ENCODE measurements around the gene FGF11. TPM values are rescaled to one million over a fixed set of nuclear protein-coding genes. Genes with fewer than 3 reads are reported as not detected.

FGF11 gene
- total and polyA plus RNA-seq, 11 donors: 1.6 to 9.6 (median 7.8) TPM

- peaks cover 8 to 71% (median 47%) of the 10 kb centered on the region in 12 donors for H3K4me1 ChIP-seq
- 0 to 2% (median 1%) methylated on average over 27 to 38 of the region's 38 CpGs for WGBS, 4 donors
- H3K36me3 ChIP-seq: no peaks in the 10 kb centered on the region
- peak overlapping the region; percentile 94 to 100 (median 100) for H3K27ac ChIP-seq
- peak overlapping the region; percentile 9 to 85 (median 72) for H3K4me3 ChIP-seq
- DNase-seq (peak; percentile 94 to 97 (median 96)), ATAC-seq (peak; percentile 72 to 82 (median 76))
- H3K9me3 ChIP-seq: no peaks in the 10 kb centered on the region
- peak; percentile 33 to 48 for TF ChIP-seq POLR2A (IDR thresholded peaks at IDR 0.05)
- TF ChIP-seq, protein P1, sequence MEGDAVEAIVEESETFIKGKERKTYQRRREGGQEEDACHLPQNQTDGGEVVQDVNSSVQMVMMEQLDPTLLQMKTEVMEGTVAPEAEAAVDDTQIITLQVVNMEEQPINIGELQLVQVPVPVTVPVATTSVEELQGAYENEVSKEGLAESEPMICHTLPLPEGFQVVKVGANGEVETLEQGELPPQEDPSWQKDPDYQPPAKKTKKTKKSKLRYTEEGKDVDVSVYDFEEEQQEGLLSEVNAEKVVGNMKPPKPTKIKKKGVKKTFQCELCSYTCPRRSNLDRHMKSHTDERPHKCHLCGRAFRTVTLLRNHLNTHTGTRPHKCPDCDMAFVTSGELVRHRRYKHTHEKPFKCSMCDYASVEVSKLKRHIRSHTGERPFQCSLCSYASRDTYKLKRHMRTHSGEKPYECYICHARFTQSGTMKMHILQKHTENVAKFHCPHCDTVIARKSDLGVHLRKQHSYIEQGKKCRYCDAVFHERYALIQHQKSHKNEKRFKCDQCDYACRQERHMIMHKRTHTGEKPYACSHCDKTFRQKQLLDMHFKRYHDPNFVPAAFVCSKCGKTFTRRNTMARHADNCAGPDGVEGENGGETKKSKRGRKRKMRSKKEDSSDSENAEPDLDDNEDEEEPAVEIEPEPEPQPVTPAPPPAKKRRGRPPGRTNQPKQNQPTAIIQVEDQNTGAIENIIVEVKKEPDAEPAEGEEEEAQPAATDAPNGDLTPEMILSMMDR (IDR thresholded peaks at IDR 0.05): no peak
- no peaks in the 10 kb centered on the region for H3K27me3 ChIP-seq
- intact Hi-C loops (cut with DNase I): loop anchor here in 7 of 10 donors (1.0 to 10.0 kb wide), 14 partner anchors 46 to 249 kb away; partner anchors contain the start of genes KCTD11 (in 4 of the 7), FGF11 (in 3 of the 7), TMEM102 (in 3 of the 7) and TMEM256 (in 3 of the 7)
These were observed 44.1 kb downstream of the FGF11 start for GRCh38 chr17:7483255-7484066.

DNA sequence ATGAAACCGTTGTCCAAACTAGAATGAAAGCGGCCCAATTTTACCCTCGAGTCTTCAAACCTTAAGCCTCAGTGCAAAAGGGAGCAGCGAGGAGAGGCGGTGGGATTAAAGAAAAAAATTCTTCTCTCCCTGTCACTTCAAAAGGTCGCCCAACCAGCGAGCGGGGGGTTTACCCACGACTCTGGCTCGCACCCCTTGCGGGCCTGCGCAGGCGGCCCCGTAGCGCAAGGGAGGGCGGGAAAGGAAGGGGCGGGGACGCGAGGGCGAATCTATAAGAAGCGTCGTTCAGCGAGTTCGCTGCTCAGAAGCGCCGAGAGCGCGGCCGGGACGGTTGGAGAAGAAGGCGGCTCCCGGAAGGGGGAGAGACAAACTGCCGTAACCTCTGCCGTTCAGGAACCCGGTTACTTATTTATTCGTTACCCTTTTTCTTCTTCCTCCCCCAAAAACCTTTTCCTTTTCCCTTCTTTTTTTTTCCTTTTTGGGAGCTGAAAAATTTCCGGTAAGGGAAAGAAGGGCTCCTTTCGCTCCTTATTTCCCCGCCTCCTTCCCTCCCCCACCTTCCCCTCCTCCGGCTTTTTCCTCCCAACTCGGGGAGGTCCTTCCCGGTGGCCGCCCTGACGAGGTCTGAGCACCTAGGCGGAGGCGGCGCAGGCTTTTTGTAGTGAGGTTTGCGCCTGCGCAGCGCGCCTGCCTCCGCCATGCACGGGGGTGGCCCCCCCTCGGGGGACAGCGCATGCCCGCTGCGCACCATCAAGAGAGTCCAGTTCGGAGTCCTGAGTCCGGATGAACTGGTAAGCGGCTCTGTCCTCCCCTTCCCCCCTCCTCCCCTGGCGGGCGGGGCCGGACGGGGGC, 45.0 kb downstream of the FGF11 start, which contains the start of gene POLR2A:
POLR2A (plus strand) TSS at position 300 of the 852 bp plus-strand sequence.
- peak; percentile 84 to 90 (median 87) for ATAC-seq
- Histone ChIP-seq H3K27ac (peak within 1 kb of the TSS; percentile 94 to 100 (median 100)), H3K4me1 (peaks cover 8 to 76% (median 55%) of the 10 kb centered on the region in 12 donors), H3K36me3 (peaks cover 0 to 5% (median 0%) of the 10 kb centered on the region in 9 donors), H3K4me3 (peak within 1 kb of the TSS; percentile 35 to 85 (median 72)), H3K27me3 (no peaks in the 10 kb centered on the region), H3K9me3 (no peaks in the 10 kb centered on the region)
- 0 to 1% (median 0%) methylated on average over 56 to 64 of the region's 64 CpGs for WGBS, 4 donors
- TF ChIP-seq POLR2A (IDR thresholded peaks at IDR 0.05): peak; percentile 99 to 100
- TF ChIP-seq, protein P1 (IDR thresholded peaks at IDR 0.05): peak in 1 of 12 donors; percentile 4
- intact Hi-C loops (cut with DNase I): loop anchor here in 7 of 10 donors (1.0 to 10.0 kb wide), 14 partner anchors 47 to 249 kb away; partner anchors contain the start of genes KCTD11 (in 4 of the 7), FGF11 (in 3 of the 7), TMEM102 (in 3 of the 7) and TMEM256 (in 3 of the 7)
- DNase-seq: peak; percentile 98 to 99 (median 99)

GRCh38 chr17:7484919-7485377, 45.6 kb downstream of the FGF11 start:
- no peak for DNase-seq
- TF ChIP-seq POLR2A (IDR thresholded peaks at IDR 0.05): no peak
- TF ChIP-seq, protein P1 (IDR thresholded peaks at IDR 0.05): peak in 4 of 12 donors; percentile 14 to 35 (median 34)
- no peak for ATAC-seq

More at GRCh38 chr17:7484919-7485377, 45.6 kb downstream of the FGF11 start:
- peaks cover 8 to 75% (median 60%) of the 10 kb centered on the region in 12 donors for H3K4me1 ChIP-seq
- peak overlapping the region; percentile 35 to 85 (median 72) for H3K4me3 ChIP-seq
- no peaks in the 10 kb centered on the region for H3K27me3 ChIP-seq
- H3K36me3 ChIP-seq: peaks cover 0 to 10% (median 0%) of the 10 kb centered on the region in 9 donors
- no peaks in the 10 kb centered on the region for H3K9me3 ChIP-seq
- H3K27ac ChIP-seq: peak overlapping the region; percentile 20 to 100 (median 98)
- 0 to 1% (median 1%) methylated on average over 17 to 19 of the region's 19 CpGs for WGBS, 4 donors
- intact Hi-C loops (cut with DNase I): loop anchor here in 8 of 10 donors (1.0 to 10.0 kb wide), 14 partner anchors 48 to 250 kb away; partner anchors contain the start of genes FGF11 (in 4 of the 8), KCTD11 (in 4 of the 8), TMEM102 (in 4 of the 8) and TMEM256 (in 3 of the 8)

Data from heart left ventricle (tissue), 16 donors.